Measurements from ENCODE around the gene HIC2.
"Not testable (repeated sequence)": the region's sequence is repeated elsewhere in the genome, so short reads cannot be mapped to it uniquely, and the experiment has no call there.

- TF ChIP-seq SIX1 (CRISPR knock-in tag; IDR thresholded peaks at IDR 0.05; ENCODE audit: borderline replicate concordance); RBM39 (IDR thresholded peaks at IDR 0.05; ENCODE audit: low read depth, low read length, poor library complexity, severe bottlenecking); RFX5 (IDR thresholded peaks at IDR 0.05; ENCODE audit: low read depth, low read length); HDAC2 (CRISPR knock-in tag; IDR thresholded peaks at IDR 0.05); PHF5A (CRISPR knock-in tag; IDR thresholded peaks at IDR 0.05; ENCODE audit: low read depth, unreplicated experiment); CHD2 (IDR thresholded peaks at IDR 0.05; ENCODE audit: low read depth, low read length); ZNF713 (CRISPR knock-in tag; IDR thresholded peaks at IDR 0.05); PREB (CRISPR knock-in tag; IDR thresholded peaks at IDR 0.05); SRSF1 (optimal IDR thresholded peaks at IDR 0.05; ENCODE audit: low read depth, low read length): not testable (repeated sequence)
Observed at GRCh38 chr22:21462672-21463071, 45.5 kb downstream of the HIC2 start.

Data from HepG2 (cell line).